Globus pallidus (tissue), 1 donor: ENCODE measurements around the gene PLLP.
A peak's percentile ranks its signal among the peaks of the same experiment; 100 is the strongest.

ENCODE experiments used
- DNase-seq: peaks from one replicate; pipeline ENCODE4 v3.0.0-alpha.2; 2015; ENCODE audit warnings: low spot score

PLLP gene, protein sequence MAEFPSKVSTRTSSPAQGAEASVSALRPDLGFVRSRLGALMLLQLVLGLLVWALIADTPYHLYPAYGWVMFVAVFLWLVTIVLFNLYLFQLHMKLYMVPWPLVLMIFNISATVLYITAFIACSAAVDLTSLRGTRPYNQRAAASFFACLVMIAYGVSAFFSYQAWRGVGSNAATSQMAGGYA

GRCh38 chr16:57284209-57284951 lies at the start of gene PLLP:
Gene PLLP (minus strand): TSS chr16:57284672. CDS start chr16:57284540, 132 bp downstream.
- DNase-seq = peak; percentile 78

DNA sequence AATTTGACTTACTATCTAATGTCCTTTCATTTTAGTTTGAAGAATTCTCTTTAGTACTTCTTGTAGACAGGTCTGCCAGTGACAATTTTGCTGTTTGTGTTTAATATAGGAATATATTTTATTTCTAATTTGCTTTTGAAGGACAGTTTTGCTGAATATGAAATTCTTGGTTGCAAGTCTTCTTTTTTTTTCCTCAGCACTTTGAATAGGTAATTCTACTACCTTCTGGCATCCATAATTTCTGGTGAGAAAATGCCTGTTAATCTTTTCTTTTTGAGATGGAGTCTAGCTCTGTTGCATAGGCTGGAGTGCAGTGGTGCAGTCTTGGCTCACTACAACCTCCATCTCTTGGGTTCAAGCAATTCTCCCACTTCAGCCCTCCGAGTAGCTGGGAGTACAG lies 48.9 kb upstream of the PLLP start:
- no peak for DNase-seq

DNA sequence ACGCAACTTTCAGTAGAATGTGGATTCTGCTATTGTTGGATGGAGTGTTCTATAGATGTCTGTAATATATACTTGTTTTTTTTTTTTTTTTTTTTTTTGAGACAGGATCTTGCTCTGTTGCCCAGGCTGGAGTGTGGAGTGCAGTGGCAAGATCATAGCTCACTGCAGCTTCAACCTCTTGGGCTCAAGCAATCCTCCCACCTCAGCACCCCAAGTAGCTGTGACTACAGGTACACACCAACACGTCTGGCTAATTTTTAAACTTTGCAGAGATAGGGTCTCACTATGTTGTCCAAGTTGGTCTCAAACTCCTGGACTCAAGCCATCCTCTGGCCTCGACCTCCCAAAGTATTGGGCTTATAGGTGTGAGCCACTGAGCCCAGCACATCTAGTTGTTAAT lies 46.9 kb upstream of the PLLP start:
- no peak for DNase-seq

GRCh38 chr16:57329718-57330327 lies 45.4 kb upstream of the PLLP start:
- DNase-seq = no peak

DNA sequence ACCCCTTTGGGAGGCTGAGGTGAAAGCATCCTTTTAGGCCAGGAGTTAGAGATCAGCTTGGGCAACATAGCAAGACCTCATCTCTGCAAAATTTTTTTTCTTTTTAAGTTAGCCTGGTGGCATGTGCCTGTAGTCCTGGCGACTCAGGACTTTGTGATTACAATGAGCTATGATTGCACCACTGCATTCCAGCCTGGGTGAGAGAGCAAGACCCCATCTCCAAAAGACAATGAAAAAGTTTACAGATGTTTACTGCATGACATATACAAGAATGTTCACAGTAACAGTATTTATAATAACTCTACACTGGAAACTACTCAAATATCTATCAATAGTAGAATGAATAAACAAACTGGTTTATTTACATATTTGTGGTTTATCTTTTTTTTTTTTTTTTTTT lies 41.0 kb upstream of the PLLP start:
- DNase-seq = no peak

GRCh38 chr16:57324749-57325148 lies 40.3 kb upstream of the PLLP start:
- DNase-seq = no peak

DNA sequence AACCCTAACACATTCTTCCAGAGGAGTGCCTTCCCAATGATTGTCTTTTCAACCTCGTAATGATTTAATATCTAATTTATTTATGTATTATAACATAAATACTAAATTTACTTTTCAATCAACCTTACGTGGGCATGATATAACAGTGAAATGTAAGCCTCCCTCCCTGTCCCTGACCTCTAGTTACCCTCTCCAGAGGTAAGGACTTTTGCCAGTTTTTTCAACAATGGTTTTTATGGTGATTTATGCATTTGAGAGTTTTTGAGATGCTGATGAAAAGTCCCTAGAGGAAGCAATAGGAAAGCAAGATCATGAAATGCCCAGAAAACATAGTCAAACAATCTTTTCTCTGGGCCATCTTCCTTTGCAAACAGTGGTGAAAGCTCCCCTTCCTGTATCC lies 35.2 kb upstream of the PLLP start:
- DNase-seq = no peak

- DNase-seq = no peak
Measured at GRCh38 chr16:57318240-57318970, 33.9 kb upstream of the PLLP start.

- DNase-seq = no peak
Measured at GRCh38 chr16:57316390-57317017, 32.0 kb upstream of the PLLP start.

- DNase-seq = no peak
Measured at GRCh38 chr16:57315416-57315815, 30.9 kb upstream of the PLLP start.

DNA sequence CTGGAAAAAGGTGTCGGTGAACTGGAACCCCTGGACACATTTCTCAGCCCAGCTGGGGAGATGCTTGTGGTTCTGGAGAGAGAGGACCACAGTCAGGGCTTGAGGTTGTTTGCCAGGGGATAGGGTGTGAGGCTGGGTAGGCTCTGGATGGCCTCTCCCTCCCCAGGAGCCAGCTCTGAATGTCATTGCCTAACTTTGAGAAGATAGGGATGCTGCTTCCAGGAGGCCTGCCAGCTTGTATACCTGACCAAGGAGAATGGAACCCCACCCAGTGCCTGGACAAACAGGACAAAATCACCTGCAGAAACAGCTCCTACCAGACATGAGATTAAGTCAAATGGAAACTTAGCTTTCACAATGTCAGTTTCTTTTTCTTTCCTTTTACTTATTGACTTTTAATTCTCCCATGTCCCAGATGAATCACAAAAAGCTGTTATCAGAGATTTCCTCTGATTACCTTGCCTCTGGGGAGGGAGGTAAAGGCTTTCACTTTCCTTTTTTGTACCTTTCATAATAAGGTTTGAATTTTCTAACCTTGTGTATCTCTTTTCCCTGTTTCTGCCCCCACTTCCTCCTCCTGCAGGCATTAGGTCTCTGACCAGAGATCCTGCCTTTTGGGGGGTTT lies 29.8 kb upstream of the PLLP start:
- DNase-seq = no peak

GRCh38 chr16:57313509-57313908 lies 29.0 kb upstream of the PLLP start:
- no peak for DNase-seq

GRCh38 chr16:57310801-57311200 lies 26.3 kb upstream of the PLLP start:
- no peak for DNase-seq

DNA sequence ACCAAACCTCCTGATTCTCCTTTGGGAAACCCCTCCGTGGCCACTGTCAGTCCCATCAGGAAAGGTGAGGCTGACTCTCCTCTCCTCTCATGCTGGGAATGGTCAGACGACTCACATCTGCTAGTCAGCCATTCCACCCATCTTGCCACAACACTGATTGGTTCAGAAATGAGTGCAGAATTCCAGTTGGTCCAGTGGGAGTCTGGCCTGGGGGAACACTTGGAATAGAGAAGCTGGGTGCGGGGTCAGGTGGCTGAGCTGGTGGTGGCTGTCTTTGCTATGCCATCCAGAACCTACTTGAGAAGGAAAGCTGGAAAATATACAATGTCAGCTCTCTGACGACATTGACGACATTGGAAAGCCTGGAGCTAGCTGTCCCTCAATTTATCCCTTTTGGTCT lies 23.6 kb upstream of the PLLP start:
- no peak for DNase-seq

- DNase-seq = no peak
Measured at GRCh38 chr16:57307365-57307764, 22.9 kb upstream of the PLLP start.

GRCh38 chr16:57306676-57307341 lies 22.3 kb upstream of the PLLP start:
- DNase-seq = no peak

DNA sequence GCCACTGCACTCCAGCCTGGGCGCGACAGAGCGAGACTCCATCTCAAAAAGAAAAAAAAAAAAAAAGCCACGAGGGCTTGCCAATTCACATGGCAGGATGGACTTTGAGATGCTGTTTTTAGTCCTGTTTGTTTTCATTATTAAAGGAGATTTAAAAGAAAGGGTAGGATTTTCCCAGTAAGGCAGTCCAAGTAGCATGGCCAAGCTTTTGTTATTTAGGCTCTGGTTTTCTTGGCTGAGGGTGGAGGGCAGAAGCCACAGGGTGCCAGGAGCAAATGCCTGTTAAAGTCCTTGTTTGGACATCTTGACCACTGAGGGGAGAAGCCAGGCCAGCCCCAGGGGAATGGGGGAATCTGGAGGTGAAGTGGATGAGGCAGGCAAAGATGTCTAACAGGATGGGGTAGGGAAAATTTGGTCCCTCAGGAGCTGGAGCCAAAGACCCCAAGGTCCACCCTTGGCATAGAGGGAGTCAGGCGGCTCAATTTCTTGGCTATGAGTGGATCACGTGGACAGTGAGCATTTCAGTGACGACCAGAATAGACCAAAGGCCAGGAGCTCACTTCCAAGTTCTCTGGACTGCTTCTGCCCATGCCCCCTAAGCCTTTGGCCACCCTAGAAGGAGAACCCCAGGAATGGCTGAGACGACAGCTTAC lies 20.8 kb upstream of the PLLP start:
- DNase-seq = peak; percentile 68

DNA sequence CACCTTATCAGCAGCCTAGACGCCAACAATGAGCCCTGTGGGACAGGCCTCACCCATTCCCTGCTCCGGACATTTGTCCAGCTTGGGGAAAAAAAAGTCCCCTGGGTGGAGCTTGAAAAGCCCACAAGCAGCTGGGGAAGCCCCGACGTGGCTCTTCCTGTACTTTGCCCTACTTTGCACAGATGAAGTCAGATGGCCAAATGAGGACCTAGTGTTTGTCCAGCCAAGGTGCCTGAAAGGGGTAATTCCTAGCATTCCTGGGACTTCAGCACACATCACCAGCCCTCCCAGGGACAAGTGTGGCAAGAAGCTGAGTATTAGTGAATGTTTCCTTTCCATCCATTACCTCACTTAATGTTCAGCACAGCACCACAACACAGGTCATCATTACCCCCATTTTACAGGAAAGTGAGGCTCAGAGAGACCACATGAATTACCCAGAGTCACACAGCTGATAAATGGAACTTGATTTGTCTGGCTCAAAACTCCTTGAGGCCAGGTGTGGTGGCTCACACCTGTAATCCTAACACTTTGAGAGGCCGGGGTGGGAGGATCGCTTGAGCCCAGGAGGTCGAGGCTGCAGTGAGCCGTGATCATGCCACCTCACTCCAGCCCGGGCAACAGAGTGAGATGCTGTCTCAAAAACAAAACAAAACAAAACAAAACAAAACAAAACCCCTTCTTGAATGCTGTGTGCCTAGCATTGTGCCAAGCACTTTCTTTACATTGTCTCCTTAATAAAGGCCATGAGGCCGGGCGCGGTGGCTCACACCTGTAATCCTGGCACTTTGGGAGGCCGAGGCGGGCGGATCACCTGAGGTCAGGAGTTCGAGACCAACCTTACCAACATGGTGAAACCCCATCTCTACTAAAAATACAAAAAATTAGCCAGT lies 19.9 kb upstream of the PLLP start:
- DNase-seq = no peak

GRCh38 chr16:57303910-57304168 lies 19.4 kb upstream of the PLLP start:
- no peak for DNase-seq
